Fibroblast of skin of back (primary cell): ENCODE data around the gene C6orf62.
"Not testable (repeated sequence)": the region's sequence is repeated elsewhere in the genome, so short reads cannot be mapped to it uniquely, and the experiment has no call there.

Experiments
- DNase-seq: peaks from one replicate; pipeline ENCODE4 v3.0.0-alpha.2; 2013

Gene C6orf62

DNA sequence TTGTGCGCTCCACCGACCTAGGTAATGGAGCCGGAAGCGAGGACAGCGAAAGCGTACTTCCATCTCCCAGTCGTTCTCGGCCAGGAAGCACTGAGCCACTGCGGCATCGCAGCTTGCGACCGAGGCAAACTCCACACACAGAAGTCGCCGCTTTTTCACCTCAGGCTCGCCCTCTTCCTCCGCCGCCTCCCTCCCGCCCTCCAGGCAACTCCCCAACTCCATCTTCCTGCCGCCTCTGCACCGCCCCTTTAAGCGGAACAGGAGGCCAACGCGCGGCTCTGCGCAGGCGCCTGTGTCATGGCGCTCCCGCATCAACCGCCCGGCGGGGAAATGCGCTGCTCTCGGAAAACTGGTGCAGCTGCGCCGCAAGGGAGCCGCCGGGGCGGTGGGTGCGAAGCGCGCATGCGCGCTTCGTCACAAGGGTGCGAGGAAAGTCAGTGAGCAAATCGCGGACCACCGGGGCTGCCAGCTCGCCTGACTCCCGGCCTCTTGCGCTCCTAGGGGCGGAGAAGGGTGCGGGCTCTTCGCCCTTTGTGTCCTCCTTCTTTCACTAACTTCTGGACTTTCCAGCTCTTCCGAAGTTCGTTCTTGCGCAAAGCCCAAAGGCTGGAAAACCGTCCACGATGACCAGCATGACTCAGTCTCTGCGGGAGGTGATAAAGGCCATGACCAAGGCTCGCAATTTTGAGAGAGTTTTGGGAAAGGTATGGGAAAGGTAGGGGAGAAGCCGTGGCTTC, 52.1 kb downstream of the C6orf62 start, which contains the start of the genes ACOT13 and TDP2:
Gene ACOT13, plus strand, starts transcription at position 437 of the 737 bp plus-strand sequence. Its CDS starts 187 bp downstream, at position 624.
Gene TDP2, minus strand, starts transcription at position 259 of the 737 bp plus-strand sequence. Its CDS starts 37 bp downstream, at position 222.
- DNase-seq: peak; percentile 97

DNA sequence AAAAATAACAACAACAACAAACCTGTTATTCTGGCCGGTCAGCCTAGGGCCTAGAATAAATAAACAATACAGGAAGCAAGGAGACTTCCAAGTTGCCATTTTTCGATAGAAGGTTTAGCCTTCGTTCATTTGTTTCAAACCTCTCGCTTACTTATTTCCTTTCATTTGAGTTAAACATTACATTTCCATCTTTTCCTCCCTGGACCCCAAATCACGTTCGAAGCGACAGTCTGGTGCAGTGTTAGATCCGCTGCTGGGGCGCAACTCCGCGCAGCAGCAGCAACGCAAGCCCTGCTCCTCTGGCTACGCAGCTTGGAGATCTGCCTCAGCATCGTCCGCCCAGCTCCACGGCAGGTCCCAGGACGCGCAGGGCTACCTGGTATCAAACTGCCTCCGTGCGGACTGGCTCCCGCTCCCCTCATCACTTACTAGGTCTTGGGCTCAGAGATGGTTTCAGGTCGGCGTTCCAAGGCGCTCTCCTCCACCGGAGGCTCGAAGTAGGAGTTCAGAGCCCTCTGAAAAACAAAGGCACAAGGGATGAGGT, 52.8 kb downstream of the C6orf62 start:
- peak; percentile 18 for DNase-seq

DNA sequence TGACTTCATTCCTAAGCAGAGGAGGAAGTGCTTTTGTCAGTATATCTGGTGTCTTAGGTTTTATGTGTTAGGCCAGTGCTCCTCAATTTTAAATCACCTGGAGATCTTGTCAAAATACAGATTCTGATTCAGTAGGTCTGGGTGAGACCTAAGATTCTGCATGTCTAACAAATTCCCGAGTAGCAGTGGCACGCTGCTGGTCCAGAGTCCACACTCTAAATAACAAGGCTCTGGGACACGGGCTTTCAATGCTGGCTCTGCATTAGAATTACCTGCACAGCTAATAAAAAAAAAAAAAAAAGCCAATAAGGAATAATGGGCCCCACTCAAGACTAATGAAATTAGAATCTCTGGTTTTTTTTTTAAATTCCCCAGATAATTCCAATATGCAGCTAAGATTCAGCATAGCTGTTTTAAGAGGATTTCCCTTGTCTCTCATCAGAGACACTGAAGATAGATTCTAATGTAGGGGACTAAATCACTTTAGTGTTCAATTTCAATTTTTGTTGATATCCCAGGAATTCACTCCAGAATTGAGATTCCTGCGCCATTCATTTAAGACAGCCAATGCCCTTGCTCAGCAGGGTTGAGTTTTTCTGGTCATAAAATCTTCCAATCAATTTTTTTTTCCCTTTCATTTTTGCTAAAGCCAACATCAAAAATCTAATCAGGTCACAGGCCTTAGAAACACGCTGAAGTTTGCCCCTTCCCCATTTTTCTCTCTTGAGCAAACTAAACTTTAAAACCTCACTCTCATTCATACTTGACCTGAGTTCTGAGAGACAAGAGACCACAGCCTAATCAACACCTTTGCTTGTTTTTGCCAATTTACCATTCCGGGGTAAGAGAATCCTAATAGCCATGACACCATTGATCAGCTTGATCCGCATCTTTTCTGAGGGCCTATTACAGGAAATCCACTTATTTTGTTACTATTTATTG, 54.6 kb downstream of the C6orf62 start:
- DNase-seq: no peak

DNA sequence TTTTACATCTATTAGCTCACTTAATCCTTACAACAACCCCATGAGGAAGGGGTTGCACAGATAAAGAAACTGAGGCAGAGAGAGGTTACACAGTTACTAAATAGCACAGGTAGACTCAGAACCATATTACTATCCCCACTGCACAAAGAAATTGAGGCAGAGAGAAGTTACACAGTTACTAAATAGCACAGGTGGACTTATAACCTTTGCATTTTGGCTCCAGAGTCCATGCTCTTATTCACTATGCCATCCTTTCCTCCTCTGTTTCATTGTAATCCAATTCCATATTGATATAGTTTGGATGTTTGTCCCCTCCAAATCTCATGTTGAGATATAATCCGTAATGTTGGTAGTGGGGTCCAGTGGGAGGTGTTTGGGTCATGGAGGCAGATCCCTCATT, 55.8 kb downstream of the C6orf62 start:
- DNase-seq: no peak

DNA sequence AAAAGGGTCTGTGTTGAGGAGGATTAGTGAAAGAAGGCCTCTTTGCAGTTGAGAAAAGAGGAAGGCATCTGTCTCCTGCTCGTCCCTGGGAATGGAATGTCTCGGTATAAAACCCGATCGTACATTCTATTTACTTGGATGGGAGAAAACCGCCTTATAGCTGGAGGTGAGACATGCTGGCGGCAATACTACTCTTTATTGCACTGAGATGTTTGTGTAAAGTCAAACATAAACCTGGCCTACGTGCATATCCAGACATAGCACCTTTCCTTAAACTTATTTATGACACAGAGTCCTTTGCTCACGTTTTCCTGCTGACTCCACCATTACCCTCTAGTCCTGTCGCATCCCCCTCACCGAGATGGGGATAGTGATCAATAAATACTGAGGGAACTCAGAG, 56.7 kb downstream of the C6orf62 start:
- DNase-seq: no peak

DNA sequence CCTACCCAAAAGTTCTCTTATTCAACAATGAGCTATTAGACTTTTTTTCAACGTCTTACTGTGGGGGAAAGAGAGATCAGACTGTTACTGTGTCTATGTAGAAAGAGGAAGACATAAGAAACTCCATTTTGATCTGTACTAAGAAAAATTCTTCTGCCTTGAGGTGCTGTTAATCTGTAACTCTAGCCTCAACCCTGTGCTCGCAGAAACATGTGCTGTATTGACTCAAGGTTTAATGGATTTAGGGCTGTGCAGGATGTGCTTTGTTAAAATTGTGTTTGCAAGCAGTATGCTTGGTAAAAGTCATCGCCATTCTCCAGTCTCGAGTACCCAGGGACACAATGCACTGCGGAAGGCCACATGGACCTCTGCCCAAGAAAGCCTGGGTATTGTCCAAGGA, 57.2 kb downstream of the C6orf62 start:
- DNase-seq: not testable (repeated sequence)

DNA sequence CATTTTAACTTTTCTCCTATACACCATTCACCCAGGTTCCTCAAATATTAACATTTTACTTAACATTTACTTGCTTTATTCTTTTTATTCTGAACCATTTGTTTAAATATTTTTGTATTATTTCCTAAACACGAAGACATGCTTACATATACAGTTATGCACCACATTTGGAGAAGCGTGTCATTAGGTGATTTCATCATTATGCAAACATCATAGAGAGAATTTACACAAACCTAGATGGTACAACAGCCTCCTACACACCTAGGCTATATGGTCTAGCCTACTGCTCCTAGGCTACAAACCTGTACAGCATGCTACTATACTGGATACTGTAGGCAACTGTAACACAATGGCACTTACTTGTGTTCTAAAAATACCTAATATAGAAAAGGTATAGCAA, 58.8 kb downstream of the C6orf62 start:
- no peak for DNase-seq

DNA sequence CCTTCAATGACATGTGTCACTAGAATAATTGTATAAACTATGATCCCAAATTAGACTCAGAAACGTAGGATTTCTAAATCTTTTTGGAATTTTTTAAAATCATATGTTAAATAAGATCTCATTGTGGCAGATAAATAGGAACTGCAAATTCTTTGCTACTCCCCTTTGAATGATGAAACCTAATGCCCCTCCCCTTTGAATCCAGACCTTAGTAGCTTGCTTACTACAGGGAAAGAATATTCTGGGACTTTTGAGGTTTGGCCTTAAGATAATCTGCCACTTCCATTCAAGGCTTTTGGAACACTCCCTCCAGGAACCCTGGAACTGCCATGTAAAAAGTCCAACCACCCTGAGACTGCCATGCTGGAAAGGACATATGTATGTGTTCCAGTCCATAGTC, 59.4 kb downstream of the C6orf62 start:
- DNase-seq: no peak

DNA sequence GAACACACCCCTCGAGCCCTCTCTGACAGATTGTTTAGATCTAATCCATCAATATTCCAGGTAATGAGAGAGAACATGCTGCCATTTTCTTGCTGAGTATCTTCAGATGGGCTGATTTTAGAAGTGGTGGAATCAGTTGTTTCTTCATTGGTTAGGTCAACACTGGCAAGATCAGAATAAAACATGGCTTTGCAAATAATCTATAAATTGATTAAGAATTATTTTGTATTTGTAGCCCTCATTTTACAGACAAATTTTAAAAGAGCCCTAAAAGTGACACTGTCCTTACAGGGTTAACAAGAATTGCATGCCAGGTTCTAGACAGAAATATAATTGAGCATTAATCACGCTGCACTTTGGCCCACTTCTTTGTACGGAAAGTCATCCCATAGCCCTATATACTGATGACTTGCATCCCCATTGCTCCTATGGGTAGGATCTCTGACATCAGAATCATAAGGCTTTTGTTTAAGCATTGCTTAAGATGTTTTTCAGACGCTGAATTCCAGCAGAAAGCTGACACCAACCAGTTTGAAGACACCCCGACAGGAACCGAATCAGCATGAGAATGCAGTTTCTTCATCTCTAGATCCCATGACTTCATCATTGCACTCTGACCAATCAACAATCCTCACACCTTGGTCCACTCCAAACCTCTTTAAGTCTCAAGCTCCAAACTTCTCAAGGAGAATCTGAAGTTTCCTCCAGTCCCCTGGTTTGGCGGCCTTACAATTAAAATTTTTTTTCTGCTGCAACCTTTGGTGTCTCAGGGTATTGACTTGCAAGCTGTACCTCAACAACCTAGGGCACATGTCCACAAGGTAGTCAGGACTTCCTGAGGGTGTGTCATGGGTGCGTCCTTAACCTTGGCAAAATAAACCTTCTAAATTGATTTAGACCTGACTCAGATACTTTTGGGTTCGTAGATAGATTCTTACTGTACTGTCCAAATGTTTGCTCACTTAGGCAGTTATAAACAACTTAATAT, 60.1 kb downstream of the C6orf62 start:
- no peak for DNase-seq

DNA sequence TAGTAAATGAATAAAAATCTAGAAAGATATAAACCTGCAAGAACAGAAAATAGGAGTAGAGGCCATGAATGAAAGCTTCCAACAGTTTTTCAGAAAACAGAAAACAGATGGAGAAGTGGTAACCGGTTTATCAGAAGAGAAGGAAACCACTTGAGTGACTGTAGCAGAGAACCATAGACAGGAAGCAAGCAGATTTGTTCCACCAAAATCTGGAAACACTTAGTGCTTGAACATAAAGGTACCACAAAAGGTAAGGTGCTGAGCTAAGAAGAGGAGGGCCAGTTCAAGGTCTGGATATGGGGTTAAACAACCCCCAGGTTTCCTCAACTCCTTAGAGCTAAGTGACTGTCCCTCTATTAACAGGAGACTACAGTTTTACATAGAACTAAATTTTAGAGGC, 63.7 kb downstream of the C6orf62 start:
- no peak for DNase-seq
